Ishikawa (cell line): ENCODE data around the gene CD58.

Experiments
- CEBPB ChIP-seq: IDR thresholded peaks from 2 replicates; pipeline ENCODE4 v1.6.1; 2012
- CREB1 ChIP-seq: IDR thresholded peaks from 2 replicates; pipeline ENCODE4 v1.6.1; 2012; ENCODE audit warnings: low read depth
- EGR1 ChIP-seq: IDR thresholded peaks from 2 replicates; pipeline ENCODE4 v1.6.1; 2012
- EP300 ChIP-seq: IDR thresholded peaks from 2 replicates; pipeline ENCODE4 v1.6.1; 2012; ENCODE audit warnings: borderline replicate concordance
- FOXM1 ChIP-seq: IDR thresholded peaks from 2 replicates; pipeline ENCODE4 v1.6.1; 2012; ENCODE audit warnings: low read depth, borderline replicate concordance
- NFIC ChIP-seq: IDR thresholded peaks from 2 replicates; pipeline ENCODE4 v1.6.1; 2012
- RAD21 ChIP-seq: IDR thresholded peaks from 2 replicates; pipeline ENCODE4 v1.6.1; 2012; ENCODE audit warnings: low read depth
- TAF1 ChIP-seq: IDR thresholded peaks from 2 replicates; pipeline ENCODE4 v1.6.1; 2012; ENCODE audit warnings: low read depth, mild to moderate bottlenecking
- TCF12 ChIP-seq: IDR thresholded peaks from 2 replicates; pipeline ENCODE4 v1.6.1; 2012; ENCODE audit warnings: low read depth
- TEAD4 ChIP-seq: IDR thresholded peaks from 2 replicates; pipeline ENCODE4 v1.6.1; 2012
- YY1 ChIP-seq: IDR thresholded peaks from 2 replicates; pipeline ENCODE4 v1.6.1; 2012; ENCODE audit warnings: low read depth
- ZBTB7A ChIP-seq: IDR thresholded peaks from 2 replicates; pipeline ENCODE4 v1.6.1; 2012; ENCODE audit warnings: low read depth
- TF ChIP-seq, protein P1 (sequence below): IDR thresholded peaks from 2 replicates; pipeline ENCODE4 v1.6.1; 2012
- TF ChIP-seq, protein P2 (sequence below): IDR thresholded peaks from 2 replicates; pipeline ENCODE4 v1.6.1; 2012; ENCODE audit warnings: low read depth, mild to moderate bottlenecking
- TF ChIP-seq, protein P3 (sequence below): IDR thresholded peaks from 2 replicates; pipeline ENCODE4 v1.6.1; 2012

Gene CD58

DNA sequence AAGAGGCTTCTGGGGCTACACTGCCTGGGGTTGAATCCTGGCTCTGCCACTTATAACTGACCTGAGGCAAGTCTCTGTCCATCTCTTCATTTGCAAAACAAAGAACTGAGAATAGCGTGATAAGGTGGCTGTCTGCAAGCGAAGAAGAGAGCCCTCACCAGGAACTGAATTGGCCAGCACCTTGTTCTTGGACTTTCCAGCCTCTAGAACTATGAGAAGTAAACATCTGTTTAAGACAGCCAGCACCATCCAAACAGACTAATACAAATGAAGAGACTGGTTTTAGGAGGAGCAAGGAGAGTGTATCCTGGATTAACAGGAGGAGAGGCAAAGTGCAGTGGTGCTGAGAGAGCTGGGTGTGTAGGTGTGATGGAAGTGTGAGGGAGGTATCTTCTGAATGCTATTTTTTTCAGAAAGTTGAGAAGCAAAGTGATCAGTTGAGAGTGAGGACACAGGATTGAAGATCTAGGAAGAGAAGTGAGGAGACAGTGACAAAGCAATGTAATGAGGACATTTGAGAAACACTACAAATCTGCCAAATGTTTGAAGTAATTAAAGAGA is 59.3 kb downstream of the CD58 start:
- TF ChIP-seq ZBTB7A (no peak), YY1 (no peak), CEBPB (no peak), EP300 (no peak), NFIC (no peak), FOXM1 (no peak), TCF12 (no peak), TAF1 (no peak), EGR1 (no peak), RAD21 (no peak), CREB1 (no peak)
- TF ChIP-seq, protein P1, sequence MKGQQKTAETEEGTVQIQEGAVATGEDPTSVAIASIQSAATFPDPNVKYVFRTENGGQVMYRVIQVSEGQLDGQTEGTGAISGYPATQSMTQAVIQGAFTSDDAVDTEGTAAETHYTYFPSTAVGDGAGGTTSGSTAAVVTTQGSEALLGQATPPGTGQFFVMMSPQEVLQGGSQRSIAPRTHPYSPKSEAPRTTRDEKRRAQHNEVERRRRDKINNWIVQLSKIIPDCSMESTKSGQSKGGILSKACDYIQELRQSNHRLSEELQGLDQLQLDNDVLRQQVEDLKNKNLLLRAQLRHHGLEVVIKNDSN: no peak
- TF ChIP-seq, protein P2, sequence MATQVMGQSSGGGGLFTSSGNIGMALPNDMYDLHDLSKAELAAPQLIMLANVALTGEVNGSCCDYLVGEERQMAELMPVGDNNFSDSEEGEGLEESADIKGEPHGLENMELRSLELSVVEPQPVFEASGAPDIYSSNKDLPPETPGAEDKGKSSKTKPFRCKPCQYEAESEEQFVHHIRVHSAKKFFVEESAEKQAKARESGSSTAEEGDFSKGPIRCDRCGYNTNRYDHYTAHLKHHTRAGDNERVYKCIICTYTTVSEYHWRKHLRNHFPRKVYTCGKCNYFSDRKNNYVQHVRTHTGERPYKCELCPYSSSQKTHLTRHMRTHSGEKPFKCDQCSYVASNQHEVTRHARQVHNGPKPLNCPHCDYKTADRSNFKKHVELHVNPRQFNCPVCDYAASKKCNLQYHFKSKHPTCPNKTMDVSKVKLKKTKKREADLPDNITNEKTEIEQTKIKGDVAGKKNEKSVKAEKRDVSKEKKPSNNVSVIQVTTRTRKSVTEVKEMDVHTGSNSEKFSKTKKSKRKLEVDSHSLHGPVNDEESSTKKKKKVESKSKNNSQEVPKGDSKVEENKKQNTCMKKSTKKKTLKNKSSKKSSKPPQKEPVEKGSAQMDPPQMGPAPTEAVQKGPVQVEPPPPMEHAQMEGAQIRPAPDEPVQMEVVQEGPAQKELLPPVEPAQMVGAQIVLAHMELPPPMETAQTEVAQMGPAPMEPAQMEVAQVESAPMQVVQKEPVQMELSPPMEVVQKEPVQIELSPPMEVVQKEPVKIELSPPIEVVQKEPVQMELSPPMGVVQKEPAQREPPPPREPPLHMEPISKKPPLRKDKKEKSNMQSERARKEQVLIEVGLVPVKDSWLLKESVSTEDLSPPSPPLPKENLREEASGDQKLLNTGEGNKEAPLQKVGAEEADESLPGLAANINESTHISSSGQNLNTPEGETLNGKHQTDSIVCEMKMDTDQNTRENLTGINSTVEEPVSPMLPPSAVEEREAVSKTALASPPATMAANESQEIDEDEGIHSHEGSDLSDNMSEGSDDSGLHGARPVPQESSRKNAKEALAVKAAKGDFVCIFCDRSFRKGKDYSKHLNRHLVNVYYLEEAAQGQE: no peak
- TF ChIP-seq, protein P3, sequence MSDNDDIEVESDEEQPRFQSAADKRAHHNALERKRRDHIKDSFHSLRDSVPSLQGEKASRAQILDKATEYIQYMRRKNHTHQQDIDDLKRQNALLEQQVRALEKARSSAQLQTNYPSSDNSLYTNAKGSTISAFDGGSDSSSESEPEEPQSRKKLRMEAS: no peak

DNA sequence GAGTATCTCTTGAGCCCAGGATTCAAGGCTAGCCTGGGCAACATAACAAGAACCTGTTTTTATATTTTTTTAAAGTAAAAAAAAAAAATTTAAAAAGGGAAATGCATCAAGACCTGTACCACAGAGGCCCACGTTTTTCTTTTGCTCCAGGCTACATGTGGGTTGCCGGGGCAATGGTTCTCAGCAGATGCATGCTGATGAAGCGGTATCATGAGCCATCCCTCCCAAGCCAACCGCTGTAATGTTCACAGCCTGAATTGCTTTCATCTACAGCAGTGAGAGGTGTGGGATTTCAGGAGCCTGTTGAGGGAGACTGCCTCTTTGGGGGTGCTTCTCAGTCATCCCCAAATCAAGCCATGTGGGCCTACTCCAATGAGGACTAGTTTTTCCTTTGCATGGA is 60.5 kb downstream of the CD58 start:
- TF ChIP-seq CREB1: no peak
- TF ChIP-seq TCF12: no peak
- TF ChIP-seq ZBTB7A: no peak
- TF ChIP-seq TAF1: no peak
- TF ChIP-seq, protein P1: no peak
- TF ChIP-seq FOXM1: no peak
- TF ChIP-seq RAD21: no peak
- no peak for TF ChIP-seq EGR1
- TF ChIP-seq YY1: no peak
- no peak for TF ChIP-seq TEAD4
- no peak for TF ChIP-seq EP300
- no peak for TF ChIP-seq NFIC
- TF ChIP-seq, protein P2: no peak
- TF ChIP-seq, protein P3: no peak

DNA sequence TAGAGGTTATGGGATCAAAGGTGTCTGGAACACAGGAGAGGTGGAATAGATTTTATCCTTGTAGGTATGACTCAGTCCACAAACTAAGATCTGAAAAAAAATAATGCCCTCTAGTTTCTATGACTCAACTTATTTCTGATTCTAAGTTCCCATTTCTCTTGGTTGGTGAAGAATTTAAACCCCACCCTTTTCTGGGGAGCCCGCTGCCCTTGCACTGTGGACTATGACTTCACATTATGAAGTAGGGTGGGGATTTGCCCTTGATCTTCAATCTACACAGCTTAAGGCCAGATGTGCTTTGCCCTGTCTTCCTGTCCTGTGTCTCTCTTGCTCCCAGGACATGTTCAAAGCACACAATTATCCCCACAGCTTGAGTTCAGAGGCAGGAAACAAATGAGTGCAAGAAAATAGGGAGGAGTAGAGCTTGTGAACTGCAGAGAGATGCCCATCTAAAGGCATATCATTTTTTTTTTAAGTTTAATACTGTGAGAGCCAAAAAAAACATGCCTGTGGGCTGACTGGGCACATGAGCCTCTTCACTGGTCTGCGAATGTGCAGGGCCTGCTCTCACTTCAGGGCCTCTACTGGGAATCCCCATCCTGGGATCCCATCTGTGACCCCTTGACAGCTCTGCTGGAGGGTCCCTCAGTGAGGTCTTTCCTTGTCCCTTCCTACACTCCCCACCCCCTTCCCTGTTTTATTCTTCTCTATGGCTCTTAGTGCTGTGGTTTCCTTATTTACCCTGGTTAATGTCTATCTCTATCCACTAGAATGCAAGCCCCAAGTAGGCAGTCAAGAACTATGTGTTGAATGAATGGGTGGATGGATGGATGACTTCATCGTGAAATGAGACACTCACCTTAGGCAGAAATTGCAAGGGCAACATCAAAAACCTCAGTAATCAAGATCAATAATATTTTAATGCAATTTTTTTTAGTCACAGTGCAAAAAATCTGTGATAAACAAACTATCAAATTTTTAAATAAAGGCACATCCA is 61.5 kb downstream of the CD58 start:
- TF ChIP-seq, protein P2: no peak
- TF ChIP-seq TCF12 (no peak), EP300 (no peak)
